GM12891 (cell line): ENCODE measurements around the gene HBG2.

Source experiments
- PAX5 ChIP-seq: IDR thresholded peaks from 2 replicates; pipeline ENCODE4 v1.6.1; 2011; ENCODE audit warnings: low read length, moderate library complexity, mild to moderate bottlenecking; ENCODE audit not compliant: insufficient read depth, severe bottlenecking
- POLR2A ChIP-seq: IDR thresholded peaks from 2 replicates; pipeline ENCODE4 v1.6.1; 2011; ENCODE audit warnings: low read depth, low read length, control low read depth
- POLR2AphosphoS5 ChIP-seq: IDR thresholded peaks from 2 replicates; pipeline ENCODE4 v1.6.1; 2011; ENCODE audit warnings: low read depth, low read length, control low read depth
- TAF1 ChIP-seq: IDR thresholded peaks from 2 replicates; pipeline ENCODE4 v1.6.1; 2011; ENCODE audit warnings: low read depth, low read length, control low read depth

- TF ChIP-seq POLR2A (no peak), PAX5 (no peak), TAF1 (no peak), POLR2AphosphoS5 (no peak)
Measured at GRCh38 chr11:5226732-5227310, 27.8 kb downstream of the HBG2 start, which contains the start of gene HBB.
